ENCODE results near the gene ZNF764.

Gene ZNF764

GRCh38 chr16:30535777-30536190, 22.4 kb downstream of the ZNF764 start:
- peak; percentile 71 for TF ChIP-seq CTCF (IDR thresholded peaks at IDR 0.05; ENCODE audit: low read depth, low read length)

GRCh38 chr16:30535106-30535776, 22.9 kb downstream of the ZNF764 start:
- peak in 1 of 2 donors; percentile 38 for DNase-seq (ENCODE audit: low read depth in 2 of 2)
- TF ChIP-seq CTCF (IDR thresholded peaks at IDR 0.05; ENCODE audit: low read depth, low read length): no peak

More at GRCh38 chr16:30535777-30536190, 22.4 kb downstream of the ZNF764 start:
- peak overlapping the region; percentile 62 to 66 for H3K4me3 ChIP-seq (replicated peaks in 1 of 2; ENCODE audit: low read depth in 2 of 2, low read length in 2 of 2)
- peak; percentile 71 to 82 for DNase-seq (ENCODE audit: low read depth in 2 of 2)

GRCh38 chr16:30534368-30535105, 23.6 kb downstream of the ZNF764 start, which contains the start of gene ZNF747:
ZNF747 (minus strand) TSS chr16:30534858; CDS start chr16:30534679, 179 bp downstream.
- peak within 1 kb of the TSS; percentile 62 to 66 for H3K4me3 ChIP-seq (replicated peaks in 1 of 2; ENCODE audit: low read depth in 2 of 2, low read length in 2 of 2)
- DNase-seq (ENCODE audit: low read depth in 2 of 2): peak; percentile 83 to 89

More at GRCh38 chr16:30535106-30535776, 22.9 kb downstream of the ZNF764 start:
- peak overlapping the region; percentile 62 to 66 for H3K4me3 ChIP-seq (replicated peaks in 1 of 2; ENCODE audit: low read depth in 2 of 2, low read length in 2 of 2)

GRCh38 chr16:30533748-30534367, 24.3 kb downstream of the ZNF764 start:
- peak overlapping the region; percentile 62 to 66 for H3K4me3 ChIP-seq (replicated peaks in 1 of 2; ENCODE audit: low read depth in 2 of 2, low read length in 2 of 2)
- no peak for DNase-seq (ENCODE audit: low read depth in 2 of 2)
- TF ChIP-seq CTCF (IDR thresholded peaks at IDR 0.05; ENCODE audit: low read depth, low read length): no peak

More at GRCh38 chr16:30534368-30535105, 23.6 kb downstream of the ZNF764 start, which contains the start of gene ZNF747:
- no peak for TF ChIP-seq CTCF (IDR thresholded peaks at IDR 0.05; ENCODE audit: low read depth, low read length)

GRCh38 chr16:30533146-30533522, 25.0 kb downstream of the ZNF764 start:
- DNase-seq (ENCODE audit: low read depth in 2 of 2): no peak
- no peak for TF ChIP-seq CTCF (IDR thresholded peaks at IDR 0.05; ENCODE audit: low read depth, low read length)
- no peak overlapping the region for H3K4me3 ChIP-seq (replicated peaks in 1 of 2; ENCODE audit: low read depth in 2 of 2, low read length in 2 of 2)

- TF ChIP-seq CTCF (IDR thresholded peaks at IDR 0.05; ENCODE audit: low read depth, low read length): no peak
- no peak overlapping the region for H3K4me3 ChIP-seq (replicated peaks in 1 of 2; ENCODE audit: low read depth in 2 of 2, low read length in 2 of 2)
- no peak for DNase-seq (ENCODE audit: low read depth in 2 of 2)
These were observed 25.7 kb downstream of the ZNF764 start for GRCh38 chr16:30532285-30533145.
